Smooth muscle cell (in vitro differentiated cells): ENCODE measurements around the gene COL4A1. TPM values are rescaled to one million over a fixed set of nuclear protein-coding genes. Genes with fewer than 3 reads are reported as not detected.

Source experiments
- DNase-seq: peaks from one replicate; lab custom pipeline; 2025; ENCODE audit not compliant: unreplicated experiment; lab: John Stamatoyannopoulos, UW
- H2AFZ ChIP-seq: fragments of 200-600 bp; sonication (generic); 2 replicates; pipeline ENCODE4 v1.6.0; 2016; ENCODE audit warnings: antibody characterized with exemption, low read depth, mild to moderate bottlenecking
- H3F3A ChIP-seq: fragments of 200-600 bp; sonication (generic); 2 replicates; pipeline ENCODE4 v1.6.0; 2017; ENCODE audit warnings: antibody characterized with exemption, low read depth
- H3K27ac ChIP-seq: fragments of 200-600 bp; sonication (generic); 2 replicates; pipeline ENCODE4 v1.5.1; 2016; ENCODE audit warnings: low read depth, mild to moderate bottlenecking
- H3K27me3 ChIP-seq: fragments of 200-600 bp; sonication (generic); 2 replicates; pipeline ENCODE4 v1.6.1; 2016; ENCODE audit warnings: low read depth, mild to moderate bottlenecking
- H3K36me3 ChIP-seq: fragments of 200-600 bp; sonication (generic); 2 replicates; pipeline ENCODE4 v1.5.1; 2016; ENCODE audit warnings: low read depth
- H3K4me1 ChIP-seq: fragments of 200-600 bp; sonication (generic); 2 replicates; pipeline ENCODE4 v1.5.1; 2016; ENCODE audit warnings: low read depth
- H3K4me2 ChIP-seq: fragments of 200-600 bp; sonication (generic); 2 replicates; pipeline ENCODE4 v1.6.0; 2016; ENCODE audit warnings: mild to moderate bottlenecking
- H3K4me3 ChIP-seq: fragments of 200-600 bp; sonication (generic); 2 replicates; pipeline ENCODE4 v1.5.1; 2016; ENCODE audit warnings: mild to moderate bottlenecking
- H3K79me2 ChIP-seq: fragments of 200-600 bp; sonication (generic); 2 replicates; pipeline ENCODE4 v1.6.0; 2016; ENCODE audit warnings: low read depth, mild to moderate bottlenecking
- H3K9ac ChIP-seq: fragments of 200-600 bp; sonication (generic); 2 replicates; pipeline ENCODE4 v1.6.0; 2016; ENCODE audit warnings: low read depth
- H3K9me3 ChIP-seq: fragments of 200-600 bp; sonication (generic); replicated peaks from 2 replicates; pipeline ENCODE4 v1.5.1; 2016; ENCODE audit warnings: low read depth
- H4K20me1 ChIP-seq: fragments of 200-600 bp; sonication (generic); 2 replicates; pipeline ENCODE4 v1.6.0; 2016; ENCODE audit warnings: low read depth
- CTCF ChIP-seq: fragments of 200-600 bp; sonication (generic); IDR thresholded peaks from 2 replicates; pipeline ENCODE4 v1.5.1; 2017; ENCODE audit warnings: borderline replicate concordance, mild to moderate bottlenecking, antibody characterized with exemption; ENCODE audit not compliant: insufficient read depth, poor library complexity, severe bottlenecking
- WGBS: methylation state at CpG from one replicate; pipeline ENCODE4 v1.1.7; 2016; ENCODE audit warnings: low lambda C conversion rate; 5-methylcytosine and 5-hydroxymethylcytosine counted together
- polyA plus RNA-seq: library from polyadenylated mRNA; unstranded; fragments of >200 nt; fragmentation: Nextera tagmentation; extraction: Ambion mirVana; gene quantifications from 2 replicates; pipeline ENCODE4 v1.2.1, GENCODE V29; 2016
- total RNA-seq: library from RNA; depleted of rRNA; stranded (reverse); fragments of >200 nt; gene quantifications from 2 replicates; pipeline ENCODE4 v1.2.3, GENCODE V29; 2014

The COL4A1 gene
- total and polyA plus RNA-seq, 2 experiments from 2014 or later: 2,409 to 4,372 TPM

GRCh38 chr13:110173247-110173818 is 133.6 kb downstream of the COL4A1 start:
- H3K4me2 ChIP-seq: no peak overlapping the region
- no peaks in the 10 kb centered on the region for H3K27me3 ChIP-seq
- no peaks in the 10 kb centered on the region for H3K4me1 ChIP-seq
- peaks cover 80% of the 10 kb centered on the region for H4K20me1 ChIP-seq
- H3K9ac ChIP-seq: peak overlapping the region; percentile 10
- H3K27ac ChIP-seq: peak overlapping the region; percentile 89
- TF ChIP-seq CTCF: no peak
- H3K36me3 ChIP-seq: peaks cover 32% of the 10 kb centered on the region
- no peak overlapping the region for H3K4me3 ChIP-seq
- peaks cover 3% of the 10 kb centered on the region for H3K79me2 ChIP-seq
- DNase-seq: no peak
- H2AFZ ChIP-seq: no peak overlapping the region
- peaks cover 86% of the 10 kb centered on the region for H3F3A ChIP-seq
- H3K9me3 ChIP-seq: no peaks in the 10 kb centered on the region

GRCh38 chr13:110170882-110171281 is 136.1 kb downstream of the COL4A1 start:
- Histone ChIP-seq H3K79me2 (peaks cover 3% of the 10 kb centered on the region), H2AFZ (no peak overlapping the region), H3K27me3 (no peaks in the 10 kb centered on the region), H3K27ac (peak overlapping the region; percentile 89), H4K20me1 (peaks cover 89% of the 10 kb centered on the region), H3F3A (peaks cover 86% of the 10 kb centered on the region), H3K4me3 (no peak overlapping the region), H3K4me1 (no peaks in the 10 kb centered on the region), H3K36me3 (peaks cover 36% of the 10 kb centered on the region), H3K9me3 (no peaks in the 10 kb centered on the region), H3K4me2 (no peak overlapping the region), H3K9ac (no peak overlapping the region)
- 82% methylated on average over 9 of the region's 9 CpGs for WGBS
- TF ChIP-seq CTCF: no peak
- DNase-seq: no peak

- Histone ChIP-seq H3K4me2 (no peak overlapping the region), H4K20me1 (peaks cover 89% of the 10 kb centered on the region), H3K4me1 (no peaks in the 10 kb centered on the region), H3K9me3 (no peaks in the 10 kb centered on the region), H3K27ac (peak overlapping the region; percentile 89), H3K36me3 (peaks cover 38% of the 10 kb centered on the region), H3K27me3 (no peaks in the 10 kb centered on the region), H2AFZ (no peak overlapping the region), H3K79me2 (peaks cover 3% of the 10 kb centered on the region), H3F3A (peaks cover 87% of the 10 kb centered on the region), H3K9ac (no peak overlapping the region), H3K4me3 (no peak overlapping the region)
- no peak for TF ChIP-seq CTCF
- no peak for DNase-seq
- whole genome bisulfite sequencing: 96% methylated on average over 20 of the region's 20 CpGs
Measured at GRCh38 chr13:110170020-110170790, 136.8 kb downstream of the COL4A1 start.
